PC-9 (cell line): Measurements from ENCODE around the gene EPG5. TPM values are rescaled to one million over a fixed set of nuclear protein-coding genes. Genes with fewer than 3 reads are reported as not detected.

Experiments used
- BruUV-seq: library from RNA; stranded (reverse); fragments of 400-500 nt; replicated peaks from 2 replicates; lab custom pipeline; 2021; lab: Mats Ljungman, UMichigan
- CTCF ChIA-PET: fragments of 300-600 bp; sonication (Branson Sonifier 250); formaldehyde crosslinking; loops from one replicate; lab custom pipeline; 2022; ENCODE audit warnings: antibody characterized with exemption; lab: Charles Lee
- POLR2A ChIA-PET: fragments of 300-600 bp; sonication (Branson Sonifier 250); formaldehyde crosslinking; loops from one replicate; lab custom pipeline; 2022; ENCODE audit warnings: antibody characterized with exemption; ENCODE audit not compliant: unreplicated experiment; lab: Charles Lee
- DNase-seq, 2 experiments: peaks; one replicate each; pipeline versions ENCODE4 v3.0.0 to v3.0.0-alpha.2; 2015 to 2022; ENCODE audit warnings: mixed read lengths in 1 of 2
- H2AFZ ChIP-seq: fragments of 200-600 bp; sonication (generic); 2 replicates; pipeline ENCODE4 v1.8.1; 2017; ENCODE audit warnings: antibody characterized with exemption
- H3F3A ChIP-seq: fragments of 200-600 bp; sonication (generic); 2 replicates; pipeline ENCODE4 v1.8.1; 2017; ENCODE audit warnings: antibody characterized with exemption, mild to moderate bottlenecking, low read depth; ENCODE audit not compliant: insufficient read depth
- H3K27ac ChIP-seq: fragments of 200-600 bp; sonication (generic); 2 replicates; pipeline ENCODE4 v1.6.1; 2016; ENCODE audit warnings: mixed run types
- H3K27me3 ChIP-seq: fragments of 200-600 bp; sonication (generic); 2 replicates; pipeline ENCODE4 v1.6.1; 2016; ENCODE audit warnings: low read depth, mixed run types; ENCODE audit not compliant: insufficient read depth
- H3K36me3 ChIP-seq: fragments of 200-600 bp; sonication (generic); 2 replicates; pipeline ENCODE4 v1.6.1; 2016; ENCODE audit warnings: low read depth, mixed run types
- H3K4me1 ChIP-seq: fragments of 200-600 bp; sonication (generic); replicated peaks from 2 replicates; pipeline ENCODE4 v1.6.1; 2016; ENCODE audit warnings: mixed run types; ENCODE audit not compliant: insufficient read depth
- H3K4me2 ChIP-seq: fragments of 200-600 bp; sonication (generic); 2 replicates; pipeline ENCODE4 v1.6.1; 2017; ENCODE audit warnings: mixed run types
- H3K4me3 ChIP-seq: fragments of 200-600 bp; sonication (generic); 2 replicates; pipeline ENCODE4 v1.6.1; 2016; ENCODE audit warnings: mixed run types
- H3K79me2 ChIP-seq: fragments of 200-600 bp; sonication (generic); 2 replicates; pipeline ENCODE4 v1.6.1; 2017; ENCODE audit warnings: low read depth, mixed run types
- H3K9me2 ChIP-seq: fragments of 200-600 bp; sonication (generic); 2 replicates; pipeline ENCODE4 v1.8.1; 2017; ENCODE audit warnings: mild to moderate bottlenecking; ENCODE audit not compliant: insufficient read depth
- H3K9me3 ChIP-seq: fragments of 200-600 bp; sonication (generic); 2 replicates; pipeline ENCODE4 v1.8.1; 2016; ENCODE audit warnings: low read depth; ENCODE audit not compliant: insufficient read depth
- H4K20me1 ChIP-seq: fragments of 200-600 bp; sonication (generic); 2 replicates; pipeline ENCODE4 v1.8.1; 2017; ENCODE audit not compliant: insufficient read depth
- EZH2 ChIP-seq: fragments of 200-600 bp; sonication (generic); IDR thresholded peaks from 2 replicates; pipeline ENCODE4 v1.8.0; 2017; ENCODE audit warnings: antibody characterized with exemption, low read depth
- intact Hi-C: fragments of 100-400 bp; cut with micrococcal nuclease; formaldehyde crosslinking; loops from one replicate; pipeline ENCODE4 v1.10.0; 2022; ENCODE audit not compliant: unreplicated experiment
- total RNA-seq: library from RNA; stranded (reverse); gene quantifications from 2 replicates; pipeline ENCODE4 v1.2.3, GENCODE V29; 2021
- TF ChIP-seq, protein P1 (sequence below): fragments of 200-600 bp; sonication (generic); conservative IDR thresholded peaks from 2 replicates; pipeline ENCODE4 v1.6.1; 2017; ENCODE audit warnings: mixed run types, antibody characterized with exemption, mild to moderate bottlenecking, moderate library complexity

EPG5 gene
- total RNA-seq, 1 experiment from 2014 or later, result 19.5 TPM

DNA sequence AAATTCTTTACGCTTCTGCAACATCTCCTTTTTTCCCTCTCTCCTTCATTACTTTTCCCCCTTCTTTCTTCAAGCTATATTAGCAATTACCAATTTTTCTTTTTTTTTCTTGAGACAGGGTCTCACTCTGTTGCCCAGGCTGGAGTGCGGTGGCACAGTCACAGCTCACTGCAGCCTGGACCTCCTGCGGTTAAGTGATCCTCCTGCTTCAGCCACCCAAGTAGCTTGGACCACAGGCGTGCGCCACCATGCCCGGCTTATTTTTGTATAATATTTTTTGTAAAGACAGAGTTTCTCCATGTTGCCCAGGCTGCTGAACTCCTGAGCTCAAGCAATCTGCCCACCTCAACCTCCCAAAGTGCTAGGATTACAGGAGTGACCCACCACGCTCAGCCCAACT is 70.7 kb downstream of the EPG5 start:
- H3K4me3 ChIP-seq, result no peak overlapping the region
- TF ChIP-seq, protein P1, sequence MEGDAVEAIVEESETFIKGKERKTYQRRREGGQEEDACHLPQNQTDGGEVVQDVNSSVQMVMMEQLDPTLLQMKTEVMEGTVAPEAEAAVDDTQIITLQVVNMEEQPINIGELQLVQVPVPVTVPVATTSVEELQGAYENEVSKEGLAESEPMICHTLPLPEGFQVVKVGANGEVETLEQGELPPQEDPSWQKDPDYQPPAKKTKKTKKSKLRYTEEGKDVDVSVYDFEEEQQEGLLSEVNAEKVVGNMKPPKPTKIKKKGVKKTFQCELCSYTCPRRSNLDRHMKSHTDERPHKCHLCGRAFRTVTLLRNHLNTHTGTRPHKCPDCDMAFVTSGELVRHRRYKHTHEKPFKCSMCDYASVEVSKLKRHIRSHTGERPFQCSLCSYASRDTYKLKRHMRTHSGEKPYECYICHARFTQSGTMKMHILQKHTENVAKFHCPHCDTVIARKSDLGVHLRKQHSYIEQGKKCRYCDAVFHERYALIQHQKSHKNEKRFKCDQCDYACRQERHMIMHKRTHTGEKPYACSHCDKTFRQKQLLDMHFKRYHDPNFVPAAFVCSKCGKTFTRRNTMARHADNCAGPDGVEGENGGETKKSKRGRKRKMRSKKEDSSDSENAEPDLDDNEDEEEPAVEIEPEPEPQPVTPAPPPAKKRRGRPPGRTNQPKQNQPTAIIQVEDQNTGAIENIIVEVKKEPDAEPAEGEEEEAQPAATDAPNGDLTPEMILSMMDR, result no peak
- TF ChIP-seq EZH2, result no peak
- BruUV-seq, result no TSS peak
- H3K9me2 ChIP-seq, result no peaks in the 10 kb centered on the region
- H3K36me3 ChIP-seq, result peaks cover 23% of the 10 kb centered on the region
- DNase-seq, result no peak
- H3K79me2 ChIP-seq, result no peaks in the 10 kb centered on the region
- intact Hi-C loops, result no loop called here
- no peaks in the 10 kb centered on the region for H3K4me1 ChIP-seq
- ChIA-PET CTCF (no interaction called here), POLR2A (no interaction called here)
- no peak overlapping the region for H2AFZ ChIP-seq
- H3K27ac ChIP-seq, result no peak overlapping the region
- no peak overlapping the region for H3K4me2 ChIP-seq
- H3K27me3 ChIP-seq, result no peaks in the 10 kb centered on the region
- no peaks in the 10 kb centered on the region for H3K9me3 ChIP-seq
- no peaks in the 10 kb centered on the region for H4K20me1 ChIP-seq
- H3F3A ChIP-seq, result no peaks in the 10 kb centered on the region

DNA sequence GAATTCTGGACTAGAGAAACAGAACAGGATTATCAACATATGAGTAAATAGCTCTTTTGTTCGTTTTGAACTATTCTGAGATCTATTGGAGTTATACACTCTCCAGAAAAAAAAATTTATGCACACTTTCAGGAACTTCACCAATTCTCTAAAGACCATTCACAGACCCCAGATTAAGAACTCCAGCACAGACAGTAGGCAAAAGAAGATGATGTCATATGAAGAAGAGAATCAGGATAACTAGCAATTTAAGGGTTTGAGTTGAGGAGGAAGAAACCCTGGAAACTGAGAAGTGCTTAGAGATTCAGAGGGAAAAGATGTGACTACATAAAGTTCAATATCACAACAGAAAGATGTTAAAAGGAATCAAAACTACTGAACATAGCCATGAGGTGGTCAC is 71.8 kb downstream of the EPG5 start:
- Histone ChIP-seq H3K4me1 (no peaks in the 10 kb centered on the region), H4K20me1 (no peaks in the 10 kb centered on the region), H3F3A (no peaks in the 10 kb centered on the region), H3K36me3 (peaks cover 16% of the 10 kb centered on the region), H3K4me2 (no peak overlapping the region), H3K4me3 (no peak overlapping the region), H3K9me2 (no peaks in the 10 kb centered on the region), H3K9me3 (no peaks in the 10 kb centered on the region), H3K79me2 (no peaks in the 10 kb centered on the region), H2AFZ (no peak overlapping the region), H3K27ac (no peak overlapping the region), H3K27me3 (no peaks in the 10 kb centered on the region)
- CTCF ChIA-PET, result no interaction called here
- POLR2A ChIA-PET, result no interaction called here
- no peak for DNase-seq
- no peak for TF ChIP-seq EZH2
- TF ChIP-seq, protein P1, result no peak
- no TSS peak for BruUV-seq
- intact Hi-C loops, result no loop called here

DNA sequence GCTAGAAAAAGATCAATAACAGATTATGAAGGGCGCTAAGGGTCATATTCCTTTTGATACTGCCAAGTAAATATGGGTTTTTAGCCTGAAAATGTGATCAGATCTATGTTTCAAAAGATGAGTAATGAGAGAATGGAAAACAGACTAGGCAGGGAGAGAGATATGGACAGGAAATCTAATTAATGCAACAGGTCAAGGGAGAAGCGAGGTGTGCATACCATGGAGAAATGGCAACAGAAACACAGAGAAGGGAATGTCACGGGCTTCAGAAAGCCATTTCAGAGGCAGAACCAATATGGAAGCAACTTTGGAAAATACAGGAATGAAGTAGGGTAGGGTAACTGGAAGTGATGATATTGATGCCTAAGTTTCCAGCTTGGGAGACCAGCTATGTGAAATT is 72.3 kb downstream of the EPG5 start:
- H3K4me3 ChIP-seq, result no peak overlapping the region
- no peak for DNase-seq
- POLR2A ChIA-PET, result no interaction called here
- TF ChIP-seq, protein P1, result no peak
- no peak for TF ChIP-seq EZH2
- H3K27ac ChIP-seq, result no peak overlapping the region
- intact Hi-C loops, result no loop called here
- H3K4me2 ChIP-seq, result no peak overlapping the region
- H3K9me3 ChIP-seq, result no peaks in the 10 kb centered on the region
- H3K4me1 ChIP-seq, result no peaks in the 10 kb centered on the region
- no peaks in the 10 kb centered on the region for H3K79me2 ChIP-seq
- H3F3A ChIP-seq, result no peaks in the 10 kb centered on the region
- CTCF ChIA-PET, result no interaction called here
- no peaks in the 10 kb centered on the region for H4K20me1 ChIP-seq
- no peaks in the 10 kb centered on the region for H3K27me3 ChIP-seq
- H3K36me3 ChIP-seq, result peaks cover 14% of the 10 kb centered on the region
- H3K9me2 ChIP-seq, result no peaks in the 10 kb centered on the region
- BruUV-seq, result no TSS peak
- no peak overlapping the region for H2AFZ ChIP-seq
